ENCODE data around the gene EDN2.

The EDN2 gene

GRCh38 chr1:41433501-41433900 is 51.0 kb downstream of the EDN2 start:
- Histone ChIP-seq H3K27ac (ENCODE audit: low read depth, low read length) (no peak overlapping the region), H3K36me3 (ENCODE audit: control insufficient read depth, insufficient read depth, low read length) (no peaks in the 10 kb centered on the region), H3K4me3 (ENCODE audit: low read depth, low read length) (no peak overlapping the region), H3K9ac (ENCODE audit: low read depth, low read length) (no peak overlapping the region), H3K9me3 (ENCODE audit: control insufficient read depth, insufficient read depth, low read length) (no peaks in the 10 kb centered on the region), H3K27me3 (ENCODE audit: control insufficient read depth, insufficient read depth, low read length) (no peaks in the 10 kb centered on the region; the same call in 1 of the 2 replicates), H3K4me1 (ENCODE audit: control insufficient read depth, insufficient read depth, low read length) (peaks cover 17% of the 10 kb centered on the region)

DNA sequence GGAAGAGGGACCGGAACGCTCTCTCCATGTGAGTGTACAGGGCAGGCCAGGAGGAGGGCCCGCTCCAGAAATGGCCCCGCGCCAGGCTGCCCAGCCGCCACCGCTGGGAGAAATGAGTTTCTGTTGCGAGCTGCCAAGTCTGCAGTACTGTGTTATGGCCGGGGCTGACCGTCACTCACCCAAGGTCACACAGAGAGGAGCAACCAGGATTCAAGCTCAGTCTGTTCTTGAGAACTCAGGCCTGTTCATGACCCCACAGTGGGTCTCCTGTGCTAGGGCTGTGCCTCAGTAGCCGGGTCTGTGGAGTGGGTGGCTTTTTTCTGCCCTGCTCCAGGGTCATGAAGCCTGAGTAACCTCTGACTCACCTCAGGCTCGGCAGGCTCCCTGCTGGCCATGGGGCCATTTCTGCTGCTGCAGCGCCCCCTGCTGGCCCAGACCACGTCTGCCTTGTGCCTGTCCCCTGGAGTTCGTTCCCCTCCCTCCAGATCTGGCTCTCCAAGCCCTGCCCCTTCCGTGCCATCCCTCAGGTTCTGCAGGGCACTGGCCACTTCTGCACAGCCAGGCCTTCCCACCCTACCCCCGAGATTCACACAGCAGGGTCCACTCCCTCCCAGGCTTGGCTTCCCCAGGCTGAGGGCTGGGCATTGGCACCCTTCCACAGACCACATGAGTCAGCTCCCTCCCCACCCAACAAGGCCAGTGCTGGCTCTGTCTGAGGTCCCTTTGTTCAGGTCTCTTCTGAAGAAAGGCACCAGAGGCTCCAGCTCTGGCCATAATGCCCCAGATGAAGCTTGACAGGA is 51.8 kb downstream of the EDN2 start:
- no peak overlapping the region for H3K27ac ChIP-seq (ENCODE audit: low read depth, low read length)
- no peak overlapping the region for H3K4me3 ChIP-seq (ENCODE audit: low read depth, low read length)

GRCh38 chr1:41431490-41432350 is 52.8 kb downstream of the EDN2 start:
- H3K27me3 ChIP-seq (ENCODE audit: control insufficient read depth, insufficient read depth, low read length) = no peaks in the 10 kb centered on the region; the same call in 1 of the 2 replicates
- H3K36me3 ChIP-seq (ENCODE audit: control insufficient read depth, insufficient read depth, low read length) = no peaks in the 10 kb centered on the region
- no peak overlapping the region for H3K9ac ChIP-seq (ENCODE audit: low read depth, low read length)
- no peak overlapping the region for H3K27ac ChIP-seq (ENCODE audit: low read depth, low read length)
- H3K4me1 ChIP-seq (ENCODE audit: control insufficient read depth, insufficient read depth, low read length) = peaks cover 13% of the 10 kb centered on the region
- no peak overlapping the region for H3K4me3 ChIP-seq (ENCODE audit: low read depth, low read length)
- H3K9me3 ChIP-seq (ENCODE audit: control insufficient read depth, insufficient read depth, low read length) = no peaks in the 10 kb centered on the region

More for the DNA sequence above, 51.8 kb downstream of the EDN2 start:
- H3K27me3 ChIP-seq (ENCODE audit: control insufficient read depth, insufficient read depth, low read length) = no peaks in the 10 kb centered on the region; the same call in 1 of the 2 replicates
- H3K9me3 ChIP-seq (ENCODE audit: control insufficient read depth, insufficient read depth, low read length) = no peaks in the 10 kb centered on the region
- H3K4me1 ChIP-seq (ENCODE audit: control insufficient read depth, insufficient read depth, low read length) = peaks cover 17% of the 10 kb centered on the region
- no peaks in the 10 kb centered on the region for H3K36me3 ChIP-seq (ENCODE audit: control insufficient read depth, insufficient read depth, low read length)
- H3K9ac ChIP-seq (ENCODE audit: low read depth, low read length) = no peak overlapping the region

DNA sequence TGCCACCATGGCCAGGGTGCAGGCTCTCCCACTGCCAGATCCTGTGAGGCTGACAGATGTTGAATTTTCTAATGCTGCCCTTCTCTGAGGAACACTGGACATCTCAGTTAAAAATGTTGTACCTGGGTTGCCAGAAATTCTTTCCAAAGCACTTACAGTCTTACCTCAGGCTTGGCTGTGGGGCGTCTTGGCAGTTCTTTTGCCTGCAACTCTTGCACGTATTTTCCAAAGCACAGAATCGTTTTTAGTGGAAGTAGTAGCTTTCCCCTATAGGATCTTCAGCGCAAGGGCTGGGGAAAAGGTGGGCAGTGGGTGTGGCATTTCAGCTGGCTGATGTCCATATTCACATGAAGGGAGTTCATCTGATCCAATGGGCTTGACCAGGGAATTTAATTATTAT is 53.9 kb downstream of the EDN2 start:
- no peak overlapping the region for H3K4me3 ChIP-seq (ENCODE audit: low read depth, low read length)
- no peaks in the 10 kb centered on the region for H3K27me3 ChIP-seq (ENCODE audit: control insufficient read depth, insufficient read depth, low read length)
- no peak overlapping the region for H3K27ac ChIP-seq (ENCODE audit: low read depth, low read length)
- H3K9ac ChIP-seq (ENCODE audit: low read depth, low read length) = no peak overlapping the region
- H3K4me1 ChIP-seq (ENCODE audit: control insufficient read depth, insufficient read depth, low read length) = peaks cover 2% of the 10 kb centered on the region
- H3K9me3 ChIP-seq (ENCODE audit: control insufficient read depth, insufficient read depth, low read length) = no peaks in the 10 kb centered on the region
- H3K36me3 ChIP-seq (ENCODE audit: control insufficient read depth, insufficient read depth, low read length) = no peaks in the 10 kb centered on the region

DNA sequence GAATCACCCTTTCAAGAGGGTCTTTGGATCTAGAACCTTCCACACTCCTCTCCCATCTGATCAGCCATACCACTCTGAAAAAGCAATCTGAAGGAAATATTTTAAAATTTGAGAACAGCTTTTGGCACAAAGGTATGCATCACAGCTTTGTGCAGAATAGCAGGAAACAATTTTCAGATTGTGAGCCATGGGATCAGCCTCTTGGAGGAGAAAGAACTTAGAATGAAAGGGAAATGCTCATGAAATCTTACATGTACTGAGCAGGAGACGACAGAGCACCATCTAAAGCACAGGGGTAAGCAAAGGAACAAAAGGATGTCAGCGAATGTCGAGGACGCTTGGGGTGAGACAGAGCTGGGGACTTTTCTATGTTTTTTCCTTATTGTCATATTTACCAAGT is 54.4 kb downstream of the EDN2 start:
- Histone ChIP-seq H3K36me3 (ENCODE audit: control insufficient read depth, insufficient read depth, low read length) (no peaks in the 10 kb centered on the region), H3K4me3 (ENCODE audit: low read depth, low read length) (no peak overlapping the region), H3K27ac (ENCODE audit: low read depth, low read length) (no peak overlapping the region), H3K4me1 (ENCODE audit: control insufficient read depth, insufficient read depth, low read length) (no peaks in the 10 kb centered on the region), H3K27me3 (ENCODE audit: control insufficient read depth, insufficient read depth, low read length) (no peaks in the 10 kb centered on the region), H3K9ac (ENCODE audit: low read depth, low read length) (no peak overlapping the region), H3K9me3 (ENCODE audit: control insufficient read depth, insufficient read depth, low read length) (no peaks in the 10 kb centered on the region)

DNA sequence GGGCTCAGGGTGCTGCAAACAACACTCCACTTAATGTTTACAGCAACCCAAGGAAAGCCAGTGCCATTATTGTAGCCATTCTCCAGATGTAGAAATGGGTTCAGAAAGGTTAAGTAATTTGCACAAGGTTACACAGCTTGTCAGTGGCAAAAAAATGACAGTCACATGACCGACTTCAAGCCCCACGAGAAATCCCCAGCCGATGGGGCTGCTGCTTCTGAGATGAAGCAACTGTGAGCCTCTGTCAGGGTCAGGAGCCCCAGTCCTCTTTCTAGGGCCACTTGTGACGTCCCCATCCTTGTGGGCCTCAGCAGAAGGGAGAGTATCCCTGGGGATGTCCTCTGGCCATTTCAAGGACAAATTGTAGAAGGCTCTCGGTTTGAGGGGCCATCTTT is 54.8 kb downstream of the EDN2 start:
- no peak overlapping the region for H3K9ac ChIP-seq (ENCODE audit: low read depth, low read length)
- no peaks in the 10 kb centered on the region for H3K9me3 ChIP-seq (ENCODE audit: control insufficient read depth, insufficient read depth, low read length)
- no peaks in the 10 kb centered on the region for H3K36me3 ChIP-seq (ENCODE audit: control insufficient read depth, insufficient read depth, low read length)
- H3K4me3 ChIP-seq (ENCODE audit: low read depth, low read length) = no peak overlapping the region
- no peaks in the 10 kb centered on the region for H3K4me1 ChIP-seq (ENCODE audit: control insufficient read depth, insufficient read depth, low read length)
- H3K27ac ChIP-seq (ENCODE audit: low read depth, low read length) = no peak overlapping the region
- no peaks in the 10 kb centered on the region for H3K27me3 ChIP-seq (ENCODE audit: control insufficient read depth, insufficient read depth, low read length)

Measured in HUES48 (cell line).